Neural cell (in vitro differentiated cells): ENCODE measurements around the gene PLCH1. TPM values are rescaled to one million over a fixed set of nuclear protein-coding genes. Genes with fewer than 3 reads are reported as not detected.

Experiments used
- H2AFZ ChIP-seq: fragments of 200-600, 300-800 bp; sonication (generic), shearing (Covaris generic); 2 replicates; pipeline ENCODE4 v1.6.0; 2014; ENCODE audit warnings: low read depth, mild to moderate bottlenecking, antibody characterized with exemption, low read length, moderate library complexity
- H3F3A ChIP-seq: fragments of 200-600 bp; shearing (Covaris generic); 2 replicates; pipeline ENCODE4 v1.6.1; 2016; ENCODE audit warnings: mild to moderate bottlenecking, moderate library complexity, mixed read lengths, antibody characterized with exemption, low read length; ENCODE audit not compliant: insufficient read depth, poor library complexity, severe bottlenecking
- H3K27ac ChIP-seq: fragments of 200-600, 300-800 bp; sonication (generic), shearing (Covaris generic); 2 replicates; pipeline ENCODE4 v1.5.1; 2014; ENCODE audit warnings: mild to moderate bottlenecking, low read length, moderate library complexity
- H3K27me3 ChIP-seq: fragments of 300-800, 200-600 bp; sonication (generic), shearing (Covaris generic); 2 replicates; pipeline ENCODE4 v1.6.0; 2014; ENCODE audit warnings: mild to moderate bottlenecking, low read depth, low read length, moderate library complexity; ENCODE audit not compliant: insufficient read depth
- H3K36me3 ChIP-seq: fragments of 300-800, 200-600 bp; sonication (generic), shearing (Covaris generic); 2 replicates; pipeline ENCODE4 v1.5.1; 2014; ENCODE audit warnings: mild to moderate bottlenecking, antibody characterized with exemption, low read length, moderate library complexity; ENCODE audit not compliant: insufficient read depth
- H3K4me2 ChIP-seq: fragments of 300-800, 200-600 bp; sonication (generic), shearing (Covaris generic); 2 replicates; pipeline ENCODE4 v1.6.0; 2014; ENCODE audit warnings: mild to moderate bottlenecking, low read length
- H3K4me3 ChIP-seq: fragments of 300-800, 200-600 bp; sonication (generic), shearing (Covaris generic); 2 replicates; pipeline ENCODE4 v1.5.1; 2014; ENCODE audit warnings: mild to moderate bottlenecking, low read length, moderate library complexity
- H3K79me2 ChIP-seq: fragments of 200-600 bp; shearing (Covaris generic); replicated peaks from 2 replicates; pipeline ENCODE4 v1.6.0; 2014; ENCODE audit warnings: mild to moderate bottlenecking, low read length, moderate library complexity; ENCODE audit not compliant: insufficient read depth
- H3K9ac ChIP-seq: fragments of 300-800, 200-600 bp; sonication (generic), shearing (Covaris generic); 2 replicates; pipeline ENCODE4 v1.6.1; 2016; ENCODE audit warnings: mild to moderate bottlenecking, low read length, mixed read lengths
- H3K9me2 ChIP-seq: fragments of 200-600 bp; shearing (Covaris generic); 2 replicates; pipeline ENCODE4 v1.6.1; 2016; ENCODE audit warnings: mild to moderate bottlenecking, low read length, mixed read lengths; ENCODE audit not compliant: insufficient read depth
- H3K9me3 ChIP-seq: fragments of 200-600, 300-800 bp; sonication (generic), shearing (Covaris generic); 2 replicates; pipeline ENCODE4 v1.6.1; 2016; ENCODE audit warnings: mild to moderate bottlenecking, mixed run types, low read length, moderate library complexity, mixed read lengths
- H4K20me1 ChIP-seq: fragments of 200-600 bp; shearing (Covaris generic); 2 replicates; pipeline ENCODE4 v1.6.1; 2016; ENCODE audit warnings: mild to moderate bottlenecking, mixed run types; ENCODE audit not compliant: insufficient read depth
- EP300 ChIP-seq: fragments of 450-650 bp; conservative IDR thresholded peaks from 2 replicates; pipeline ENCODE4 v1.6.1; 2014; ENCODE audit warnings: antibody characterized with exemption, mild to moderate bottlenecking, moderate library complexity; ENCODE audit not compliant: poor library complexity, severe bottlenecking
- EZH2 ChIP-seq: fragments of 200-600, 300-800 bp; shearing (Covaris generic), sonication (generic); IDR thresholded peaks from 2 replicates; pipeline ENCODE4 v1.6.1; 2014; ENCODE audit warnings: antibody characterized with exemption, low read length, borderline replicate concordance, mild to moderate bottlenecking; ENCODE audit not compliant: insufficient read depth, poor library complexity, severe bottlenecking
- MXI1 ChIP-seq: fragments of 450-650 bp; conservative IDR thresholded peaks from 2 replicates; pipeline ENCODE4 v1.6.1; 2014; ENCODE audit warnings: antibody characterized with exemption, mild to moderate bottlenecking; ENCODE audit not compliant: poor library complexity, severe bottlenecking
- POLR2AphosphoS5 ChIP-seq: IDR thresholded peaks from 2 replicates; pipeline ENCODE4 v1.6.1; 2012
- RAD21 ChIP-seq: fragments of 450-650 bp; conservative IDR thresholded peaks from 2 replicates; pipeline ENCODE4 v1.6.1; 2014; ENCODE audit warnings: antibody characterized with exemption, mild to moderate bottlenecking, moderate library complexity
- SMC3 ChIP-seq: fragments of 450-650 bp; conservative IDR thresholded peaks from 2 replicates; pipeline ENCODE4 v1.6.1; 2014; ENCODE audit warnings: antibody characterized with exemption, mild to moderate bottlenecking, moderate library complexity; ENCODE audit not compliant: poor library complexity
- TAF1 ChIP-seq: IDR thresholded peaks from 2 replicates; pipeline ENCODE4 v1.6.1; 2012; ENCODE audit warnings: low read depth
- polyA plus RNA-seq: library from polyadenylated mRNA; depleted of rRNA; stranded (reverse); fragments of >200 nt; gene quantifications from 2 replicates; pipeline ENCODE4 v1.2.3, GENCODE V29; 2014
- TF ChIP-seq, protein P1 (sequence below): fragments of 450-650 bp; IDR thresholded peaks from 2 replicates; pipeline ENCODE4 v1.5.1; 2014; ENCODE audit warnings: antibody characterized with exemption, mild to moderate bottlenecking, moderate library complexity; ENCODE audit not compliant: poor library complexity, severe bottlenecking
- TF ChIP-seq, protein P2 (sequence below): IDR thresholded peaks from 2 replicates; pipeline ENCODE4 v1.6.1; 2012; ENCODE audit warnings: borderline replicate concordance

The PLCH1 gene
- polyA plus RNA-seq, 1 donor from 2014 or later, result 13.5 TPM

DNA sequence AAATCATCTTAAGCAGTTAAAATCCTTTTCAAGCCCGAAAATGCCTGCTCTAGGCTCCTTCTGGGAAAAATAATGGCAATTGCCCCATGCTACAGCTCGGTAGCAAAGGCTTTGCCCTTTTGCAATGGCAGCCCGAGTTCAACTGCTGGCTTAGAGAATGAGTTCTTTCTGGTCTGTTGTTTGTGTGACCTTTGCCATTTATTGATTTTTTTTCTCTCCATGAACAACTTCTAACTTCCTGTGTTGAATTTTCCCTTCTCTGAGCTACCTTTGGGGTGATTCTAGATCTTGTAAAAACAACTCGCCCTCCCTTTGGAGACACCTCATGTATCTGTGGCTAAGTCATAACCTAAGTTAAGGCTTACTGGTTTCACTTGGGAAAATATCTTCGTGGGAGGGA, 139.3 kb downstream of the PLCH1 start:
- no peaks in the 10 kb centered on the region for H3K36me3 ChIP-seq
- H3K4me3 ChIP-seq, result no peak overlapping the region
- no peaks in the 10 kb centered on the region for H3K27me3 ChIP-seq
- H3K9me2 ChIP-seq, result no peaks in the 10 kb centered on the region
- no peaks in the 10 kb centered on the region for H3K9me3 ChIP-seq
- peaks cover 12% of the 10 kb centered on the region for H3K79me2 ChIP-seq
- H2AFZ ChIP-seq, result no peak overlapping the region
- no peaks in the 10 kb centered on the region for H4K20me1 ChIP-seq
- TF ChIP-seq EP300, result no peak
- no peak for TF ChIP-seq SMC3
- no peak for TF ChIP-seq POLR2AphosphoS5
- no peak for TF ChIP-seq MXI1
- TF ChIP-seq, protein P1, sequence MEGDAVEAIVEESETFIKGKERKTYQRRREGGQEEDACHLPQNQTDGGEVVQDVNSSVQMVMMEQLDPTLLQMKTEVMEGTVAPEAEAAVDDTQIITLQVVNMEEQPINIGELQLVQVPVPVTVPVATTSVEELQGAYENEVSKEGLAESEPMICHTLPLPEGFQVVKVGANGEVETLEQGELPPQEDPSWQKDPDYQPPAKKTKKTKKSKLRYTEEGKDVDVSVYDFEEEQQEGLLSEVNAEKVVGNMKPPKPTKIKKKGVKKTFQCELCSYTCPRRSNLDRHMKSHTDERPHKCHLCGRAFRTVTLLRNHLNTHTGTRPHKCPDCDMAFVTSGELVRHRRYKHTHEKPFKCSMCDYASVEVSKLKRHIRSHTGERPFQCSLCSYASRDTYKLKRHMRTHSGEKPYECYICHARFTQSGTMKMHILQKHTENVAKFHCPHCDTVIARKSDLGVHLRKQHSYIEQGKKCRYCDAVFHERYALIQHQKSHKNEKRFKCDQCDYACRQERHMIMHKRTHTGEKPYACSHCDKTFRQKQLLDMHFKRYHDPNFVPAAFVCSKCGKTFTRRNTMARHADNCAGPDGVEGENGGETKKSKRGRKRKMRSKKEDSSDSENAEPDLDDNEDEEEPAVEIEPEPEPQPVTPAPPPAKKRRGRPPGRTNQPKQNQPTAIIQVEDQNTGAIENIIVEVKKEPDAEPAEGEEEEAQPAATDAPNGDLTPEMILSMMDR, result no peak
- TF ChIP-seq TAF1, result no peak
- TF ChIP-seq, protein P2, sequence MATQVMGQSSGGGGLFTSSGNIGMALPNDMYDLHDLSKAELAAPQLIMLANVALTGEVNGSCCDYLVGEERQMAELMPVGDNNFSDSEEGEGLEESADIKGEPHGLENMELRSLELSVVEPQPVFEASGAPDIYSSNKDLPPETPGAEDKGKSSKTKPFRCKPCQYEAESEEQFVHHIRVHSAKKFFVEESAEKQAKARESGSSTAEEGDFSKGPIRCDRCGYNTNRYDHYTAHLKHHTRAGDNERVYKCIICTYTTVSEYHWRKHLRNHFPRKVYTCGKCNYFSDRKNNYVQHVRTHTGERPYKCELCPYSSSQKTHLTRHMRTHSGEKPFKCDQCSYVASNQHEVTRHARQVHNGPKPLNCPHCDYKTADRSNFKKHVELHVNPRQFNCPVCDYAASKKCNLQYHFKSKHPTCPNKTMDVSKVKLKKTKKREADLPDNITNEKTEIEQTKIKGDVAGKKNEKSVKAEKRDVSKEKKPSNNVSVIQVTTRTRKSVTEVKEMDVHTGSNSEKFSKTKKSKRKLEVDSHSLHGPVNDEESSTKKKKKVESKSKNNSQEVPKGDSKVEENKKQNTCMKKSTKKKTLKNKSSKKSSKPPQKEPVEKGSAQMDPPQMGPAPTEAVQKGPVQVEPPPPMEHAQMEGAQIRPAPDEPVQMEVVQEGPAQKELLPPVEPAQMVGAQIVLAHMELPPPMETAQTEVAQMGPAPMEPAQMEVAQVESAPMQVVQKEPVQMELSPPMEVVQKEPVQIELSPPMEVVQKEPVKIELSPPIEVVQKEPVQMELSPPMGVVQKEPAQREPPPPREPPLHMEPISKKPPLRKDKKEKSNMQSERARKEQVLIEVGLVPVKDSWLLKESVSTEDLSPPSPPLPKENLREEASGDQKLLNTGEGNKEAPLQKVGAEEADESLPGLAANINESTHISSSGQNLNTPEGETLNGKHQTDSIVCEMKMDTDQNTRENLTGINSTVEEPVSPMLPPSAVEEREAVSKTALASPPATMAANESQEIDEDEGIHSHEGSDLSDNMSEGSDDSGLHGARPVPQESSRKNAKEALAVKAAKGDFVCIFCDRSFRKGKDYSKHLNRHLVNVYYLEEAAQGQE, result no peak
- TF ChIP-seq EZH2, result no peak
- no peak for TF ChIP-seq RAD21
- H3F3A ChIP-seq, result no peaks in the 10 kb centered on the region
- H3K4me2 ChIP-seq, result no peak overlapping the region
- H3K9ac ChIP-seq, result no peak overlapping the region
- H3K27ac ChIP-seq, result no peak overlapping the region

DNA sequence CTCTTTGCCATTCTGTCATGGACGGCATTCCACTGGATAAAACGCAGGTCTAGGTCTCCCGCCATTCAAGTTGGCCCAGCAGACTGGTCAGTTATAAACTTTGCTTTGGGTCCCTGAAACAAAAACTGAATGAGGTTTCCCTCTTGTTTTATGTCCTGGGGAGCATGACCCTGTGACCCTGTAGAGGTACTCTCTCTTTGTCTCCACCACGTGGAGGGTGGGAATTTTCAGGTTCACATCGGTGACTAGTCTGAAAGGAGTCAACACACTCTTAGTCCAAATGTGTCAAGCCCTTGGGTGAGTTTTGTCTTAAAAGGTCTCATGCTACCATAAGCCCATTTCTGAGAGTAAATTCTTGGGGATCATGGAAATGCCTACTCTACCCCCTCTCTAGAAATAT, 139.9 kb downstream of the PLCH1 start:
- peaks cover 8% of the 10 kb centered on the region for H3K79me2 ChIP-seq
- H3K4me3 ChIP-seq, result no peak overlapping the region
- H3K9ac ChIP-seq, result no peak overlapping the region
- no peaks in the 10 kb centered on the region for H3K36me3 ChIP-seq
- H3K9me3 ChIP-seq, result no peaks in the 10 kb centered on the region
- H4K20me1 ChIP-seq, result no peaks in the 10 kb centered on the region
- no peaks in the 10 kb centered on the region for H3K9me2 ChIP-seq
- no peak overlapping the region for H3K27ac ChIP-seq
- H3K27me3 ChIP-seq, result no peaks in the 10 kb centered on the region
- no peak overlapping the region for H2AFZ ChIP-seq
- no peaks in the 10 kb centered on the region for H3F3A ChIP-seq
- TF ChIP-seq MXI1 (no peak), SMC3 (no peak)
- no peak overlapping the region for H3K4me2 ChIP-seq

DNA sequence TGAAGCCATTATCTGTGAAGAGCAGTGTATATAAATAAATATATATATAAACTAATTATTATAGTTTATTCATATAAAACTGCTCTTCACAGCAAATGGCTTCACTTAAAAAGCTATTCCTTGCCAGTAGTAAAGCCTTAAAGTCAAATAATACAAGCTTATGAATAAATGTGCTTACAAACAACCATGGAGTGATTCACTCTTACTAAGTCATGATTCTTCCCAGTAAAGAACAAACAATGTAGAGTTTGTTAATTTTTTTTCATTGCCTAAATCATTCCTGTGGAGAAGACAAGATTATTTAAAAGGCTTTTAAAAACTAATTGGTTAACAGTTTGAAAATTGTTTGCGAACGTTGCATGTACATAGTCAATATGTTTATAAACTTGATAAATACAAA, 140.7 kb downstream of the PLCH1 start:
- H3K9ac ChIP-seq, result no peak overlapping the region

More for the DNA sequence above, 140.7 kb downstream of the PLCH1 start:
- Histone ChIP-seq H3K79me2 (peaks cover 6% of the 10 kb centered on the region), H4K20me1 (no peaks in the 10 kb centered on the region), H3K4me2 (no peak overlapping the region), H3K9me3 (no peaks in the 10 kb centered on the region), H3K27me3 (no peaks in the 10 kb centered on the region), H3K4me3 (no peak overlapping the region), H3F3A (no peaks in the 10 kb centered on the region), H2AFZ (no peak overlapping the region), H3K9me2 (no peaks in the 10 kb centered on the region), H3K27ac (no peak overlapping the region), H3K36me3 (no peaks in the 10 kb centered on the region)
- TF ChIP-seq EZH2 (no peak), SMC3 (no peak), TAF1 (no peak), EP300 (no peak), RAD21 (no peak)
- TF ChIP-seq, protein P1, result no peak
- TF ChIP-seq, protein P2, result no peak
